Measurements from ENCODE around the gene RBM38.

DNA sequence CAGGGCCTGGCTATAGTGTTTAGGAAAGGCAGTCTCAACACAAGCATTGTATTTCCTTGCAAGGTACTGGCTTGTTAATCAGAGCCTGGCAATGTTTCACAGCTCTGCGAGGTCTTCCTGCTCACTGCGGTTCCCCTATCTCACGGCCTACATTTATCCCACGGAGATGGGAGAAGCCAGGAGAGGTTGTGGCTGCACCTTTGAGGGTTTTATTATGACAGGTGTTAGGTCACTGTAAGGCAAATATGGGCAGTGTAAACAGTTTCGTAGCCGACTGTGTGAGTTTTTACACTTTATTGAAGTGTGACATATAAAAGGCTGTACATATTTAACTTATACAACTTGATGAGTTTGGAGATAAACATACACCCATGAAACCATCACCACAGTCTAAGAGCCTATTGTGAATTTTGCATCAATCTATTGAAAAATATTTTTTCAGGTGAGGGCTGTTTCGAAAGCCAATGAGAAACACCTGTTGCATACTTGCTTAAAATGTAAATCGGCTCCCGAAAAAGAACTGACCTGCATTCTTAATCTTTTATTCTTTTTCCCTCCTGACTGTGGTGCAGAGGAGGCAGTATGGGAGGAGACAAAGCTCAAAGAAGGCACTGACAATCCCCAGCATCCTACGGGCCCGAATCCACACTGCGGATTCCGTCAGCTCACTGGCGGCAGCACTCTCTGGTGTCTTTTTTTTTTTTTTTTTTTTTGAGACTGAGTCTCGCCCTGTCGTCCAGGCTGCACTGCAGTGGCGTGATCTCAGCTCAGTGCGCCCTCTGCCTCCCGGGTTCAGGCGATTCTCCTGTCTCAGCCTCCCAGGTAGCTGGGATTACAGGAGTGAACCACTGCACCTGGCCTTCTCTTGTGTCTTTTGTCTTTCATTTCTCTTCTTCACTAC, 7.5 kb upstream of the RBM38 start:
- no peak for TF ChIP-seq CTCF (conservative IDR thresholded peaks at IDR 0.05 in 1 of 2, IDR thresholded peaks at IDR 0.05 in 1 of 2; ENCODE audit: extremely low read depth in 1 of 2, insufficient read depth in 1 of 2, low read depth in 1 of 2, low read length in 2 of 2)
- TF ChIP-seq EZH2 (IDR thresholded peaks at IDR 0.05; ENCODE audit: borderline replicate concordance, low read length), result no peak
